Colonic mucosa (tissue), 4 donors: ENCODE measurements around the gene HSF4. TPM values are rescaled to one million over a fixed set of nuclear protein-coding genes. Genes with fewer than 3 reads are reported as not detected.
A peak's percentile ranks its signal among the peaks of the same experiment; 100 is the strongest.

Experiments used
- DNase-seq: peaks from one replicate; pipeline ENCODE4 v3.0.0-alpha.2; 2020
- H3K27ac ChIP-seq: fragments of 200-600 bp; one replicate; pipeline ENCODE4 v1.8.0; 2021
- H3K27me3 ChIP-seq: fragments of 200-600 bp; one replicate; pipeline ENCODE4 v1.8.0; 2021
- H3K36me3 ChIP-seq: fragments of 200-600 bp; one replicate; pipeline ENCODE4 v1.8.0; 2021
- H3K4me1 ChIP-seq: fragments of 200-600 bp; one replicate; pipeline ENCODE4 v1.8.0; 2021; ENCODE audit warnings: mild to moderate bottlenecking
- H3K4me3 ChIP-seq: fragments of 200-600 bp; one replicate; pipeline ENCODE4 v1.8.0; 2021
- H3K9ac ChIP-seq, 2 donors: one replicate each; pipeline ENCODE4 v1.7.0; 2013; ENCODE audit warnings: control low read depth in 2 of 2, low read depth in 2 of 2, low read length in 2 of 2
- H3K9me3 ChIP-seq: fragments of 200-600 bp; one replicate; pipeline ENCODE4 v1.8.0; 2021
- CTCF ChIP-seq: fragments of 200-600 bp; IDR thresholded peaks from one replicate; pipeline ENCODE4 v1.8.0; 2022; ENCODE audit warnings: antibody characterized with exemption, mild to moderate bottlenecking
- intact Hi-C: fragments of 100-400 bp; cut with DNase I; formaldehyde crosslinking; loops from one replicate; pipeline ENCODE4 v1.14.1; 2022
- total RNA-seq, 2 donors: library from RNA; stranded (reverse); fragmentation: NEBNext Ultra II Directional in 1 of 2; extraction: Animal tissue kit (Norgen Biotek cat#: 25700) in 1 of 2; gene quantifications; one replicate each; pipeline ENCODE4 v1.2.1, GENCODE V29; 2021
- donor health status: healthy.
- donor health status: DM: no; HTN: no; CAD: no.
- donor health status: DM: no; HTN: no; CAD: no.

The HSF4 gene
- total RNA-seq, 2 donors from 2014 or later = 23.6 TPM

DNA sequence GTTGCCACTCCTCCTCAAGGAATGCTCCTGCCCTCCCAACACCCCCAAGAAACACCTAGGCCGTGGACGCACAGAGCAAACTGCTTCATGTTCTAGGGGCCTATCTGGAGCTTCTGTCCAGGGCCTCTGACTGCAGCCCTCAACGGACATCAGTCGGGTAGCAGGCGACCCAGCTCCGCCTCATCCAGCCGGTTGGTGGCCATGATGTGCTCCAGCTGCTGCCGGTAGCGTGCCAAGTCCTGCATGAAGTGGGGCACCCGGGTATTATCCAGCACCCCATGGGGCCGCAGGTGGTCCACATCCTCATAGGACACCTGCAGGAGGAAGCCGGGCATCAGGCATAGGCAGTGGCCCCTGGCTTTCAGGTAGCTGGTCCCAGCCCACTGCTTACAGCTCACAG is 12.1 kb downstream of the HSF4 start:
- Histone ChIP-seq H3K27me3 (no peaks in the 10 kb centered on the region), H3K4me3 (no peak overlapping the region), H3K9me3 (no peaks in the 10 kb centered on the region), H3K36me3 (no peaks in the 10 kb centered on the region), H3K4me1 (peaks cover 17% of the 10 kb centered on the region), H3K9ac (no peak overlapping the region), H3K27ac (no peak overlapping the region)
- intact Hi-C loops = no loop called here
- no peak for DNase-seq
- TF ChIP-seq CTCF = no peak

DNA sequence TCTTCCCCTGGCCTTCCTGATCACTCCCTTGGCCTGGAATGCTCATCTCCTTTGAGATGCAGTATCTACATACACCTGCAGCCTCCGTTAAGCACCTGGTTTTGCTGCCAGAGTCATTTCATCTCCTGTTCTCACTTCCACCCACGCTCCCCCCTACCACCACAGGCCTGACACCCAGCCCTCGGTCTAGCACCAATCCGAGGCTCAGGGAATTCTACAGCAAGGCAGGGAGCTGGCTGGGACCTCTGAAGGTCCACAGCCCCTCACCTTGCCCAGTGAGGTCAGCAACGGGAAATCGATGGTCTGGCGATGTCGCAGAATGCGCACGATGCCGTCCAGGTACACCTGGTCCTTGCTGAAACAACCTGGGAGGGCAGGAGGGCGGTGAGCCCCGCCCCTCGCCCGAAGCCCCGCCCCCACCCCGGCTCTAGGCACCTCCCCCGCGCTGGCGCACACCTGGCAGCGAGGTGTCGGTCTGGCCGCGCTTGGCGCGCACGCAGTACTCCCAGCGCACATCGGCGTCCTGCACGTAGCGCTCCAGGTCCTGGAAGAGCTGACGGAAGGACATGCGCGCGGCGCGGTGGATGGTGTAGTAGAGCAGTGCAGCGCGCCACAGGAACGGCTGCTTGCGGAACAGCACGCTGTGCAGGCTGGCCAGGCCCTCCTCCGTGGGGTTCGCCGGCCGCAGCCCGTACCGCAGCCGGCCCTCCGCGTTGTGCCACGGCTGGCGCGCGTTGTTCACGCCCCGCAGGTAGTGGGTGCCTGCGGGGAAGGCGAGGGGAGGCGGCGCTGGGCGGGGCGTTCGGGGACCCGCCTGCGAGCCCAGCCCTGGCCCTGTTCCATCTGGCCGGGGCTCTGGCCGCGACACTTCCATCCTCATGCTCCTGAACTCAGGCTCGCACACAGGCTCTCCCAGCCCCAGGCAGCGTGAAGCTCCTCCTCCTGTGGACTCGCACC is 13.5 kb downstream of the HSF4 start:
- DNase-seq = peak; percentile 86
- Histone ChIP-seq H3K4me3 (peak overlapping the region; percentile 36), H3K27me3 (no peaks in the 10 kb centered on the region), H3K36me3 (no peaks in the 10 kb centered on the region), H3K9me3 (no peaks in the 10 kb centered on the region), H3K27ac (peak overlapping the region; percentile 64), H3K4me1 (peaks cover 17% of the 10 kb centered on the region), H3K9ac (peak overlapping the region; percentile 42 to 61)
- intact Hi-C loops = no loop called here
- no peak for TF ChIP-seq CTCF

DNA sequence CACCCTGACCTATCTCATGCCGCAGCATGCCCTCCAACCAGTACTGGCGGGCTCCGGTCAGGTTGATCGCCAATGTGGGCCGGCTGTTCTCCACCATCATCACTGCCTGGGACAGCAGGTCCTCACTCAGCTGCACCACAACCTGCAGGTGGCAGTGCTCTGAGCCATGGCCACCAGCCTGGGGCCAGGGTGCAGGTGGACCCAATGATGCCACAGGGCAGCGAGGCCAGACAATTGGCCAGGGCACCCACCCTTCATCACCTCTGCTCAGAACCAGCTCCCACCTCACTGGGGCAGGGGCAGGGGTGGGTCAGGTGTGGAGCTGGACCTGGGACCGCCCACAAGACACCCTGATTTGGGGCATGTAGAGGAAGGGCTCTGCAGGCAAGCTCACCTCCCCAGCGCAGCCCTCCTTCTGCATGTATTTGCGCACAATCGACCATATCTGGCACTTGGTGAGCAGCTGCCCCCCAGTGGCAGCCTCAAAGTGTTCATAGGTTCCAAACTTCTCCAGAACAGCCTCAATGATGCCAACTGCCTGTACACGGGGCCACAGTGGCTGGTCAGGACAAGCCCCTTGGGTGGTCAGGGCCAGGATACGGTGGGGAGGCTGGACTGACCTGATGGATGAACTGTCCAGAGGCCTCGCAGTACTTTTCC is 15.0 kb downstream of the HSF4 start:
- Histone ChIP-seq H3K27me3 (no peaks in the 10 kb centered on the region), H3K9ac (no peak overlapping the region), H3K36me3 (no peaks in the 10 kb centered on the region), H3K27ac (no peak overlapping the region), H3K9me3 (no peaks in the 10 kb centered on the region), H3K4me1 (peaks cover 6% of the 10 kb centered on the region), H3K4me3 (no peak overlapping the region)
- no peak for TF ChIP-seq CTCF
- intact Hi-C loops = loop anchor here (10.0 kb wide), 1 partner anchor 205 kb away; no protein-coding TSS in a partner anchor
- DNase-seq = no peak

DNA sequence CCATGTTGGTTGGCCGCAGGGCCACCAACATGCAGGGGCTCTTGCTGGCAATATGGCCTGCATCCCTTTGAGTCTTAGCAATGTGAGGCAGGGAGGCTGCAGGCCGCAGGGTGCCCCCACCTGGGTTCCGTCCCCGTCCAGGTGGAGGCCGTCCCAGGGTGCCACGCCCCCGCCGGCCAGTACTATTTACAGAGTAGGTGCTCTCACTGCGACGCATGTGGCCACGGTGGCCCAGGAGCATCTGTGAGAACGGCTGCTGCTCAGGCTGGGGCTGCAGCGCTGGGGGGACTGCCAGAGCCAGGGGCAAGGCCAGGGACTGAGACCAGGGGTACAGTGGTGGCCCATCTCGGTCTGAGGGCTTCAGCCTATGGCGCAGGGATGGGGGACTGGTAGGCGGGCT is 15.6 kb downstream of the HSF4 start:
- H3K9me3 ChIP-seq = no peaks in the 10 kb centered on the region
- no peak for TF ChIP-seq CTCF
- H3K9ac ChIP-seq = no peak overlapping the region
- no peak overlapping the region for H3K27ac ChIP-seq
- H3K36me3 ChIP-seq = no peaks in the 10 kb centered on the region
- peaks cover 10% of the 10 kb centered on the region for H3K4me1 ChIP-seq
- intact Hi-C loops = loop anchor here (10.0 kb wide), 1 partner anchor 205 kb away; no protein-coding TSS in a partner anchor
- H3K27me3 ChIP-seq = no peaks in the 10 kb centered on the region
- H3K4me3 ChIP-seq = no peak overlapping the region
- DNase-seq = no peak

GRCh38 chr16:67181346-67181745 is 16.8 kb downstream of the HSF4 start:
- TF ChIP-seq CTCF = no peak
- Histone ChIP-seq H3K9ac (peak overlapping the region in 1 of 2 donors; percentile 19), H3K4me1 (peaks cover 15% of the 10 kb centered on the region), H3K27ac (no peak overlapping the region), H3K27me3 (no peaks in the 10 kb centered on the region), H3K36me3 (no peaks in the 10 kb centered on the region), H3K9me3 (no peaks in the 10 kb centered on the region), H3K4me3 (no peak overlapping the region)
- DNase-seq = no peak
- intact Hi-C loops = loop anchor here (10.0 kb wide), 1 partner anchor 207 kb away; no protein-coding TSS in a partner anchor
